ENCODE data around the gene KIAA1755.
A peak's percentile ranks its signal among the peaks of the same experiment; 100 is the strongest.

KIAA1755 gene, protein sequence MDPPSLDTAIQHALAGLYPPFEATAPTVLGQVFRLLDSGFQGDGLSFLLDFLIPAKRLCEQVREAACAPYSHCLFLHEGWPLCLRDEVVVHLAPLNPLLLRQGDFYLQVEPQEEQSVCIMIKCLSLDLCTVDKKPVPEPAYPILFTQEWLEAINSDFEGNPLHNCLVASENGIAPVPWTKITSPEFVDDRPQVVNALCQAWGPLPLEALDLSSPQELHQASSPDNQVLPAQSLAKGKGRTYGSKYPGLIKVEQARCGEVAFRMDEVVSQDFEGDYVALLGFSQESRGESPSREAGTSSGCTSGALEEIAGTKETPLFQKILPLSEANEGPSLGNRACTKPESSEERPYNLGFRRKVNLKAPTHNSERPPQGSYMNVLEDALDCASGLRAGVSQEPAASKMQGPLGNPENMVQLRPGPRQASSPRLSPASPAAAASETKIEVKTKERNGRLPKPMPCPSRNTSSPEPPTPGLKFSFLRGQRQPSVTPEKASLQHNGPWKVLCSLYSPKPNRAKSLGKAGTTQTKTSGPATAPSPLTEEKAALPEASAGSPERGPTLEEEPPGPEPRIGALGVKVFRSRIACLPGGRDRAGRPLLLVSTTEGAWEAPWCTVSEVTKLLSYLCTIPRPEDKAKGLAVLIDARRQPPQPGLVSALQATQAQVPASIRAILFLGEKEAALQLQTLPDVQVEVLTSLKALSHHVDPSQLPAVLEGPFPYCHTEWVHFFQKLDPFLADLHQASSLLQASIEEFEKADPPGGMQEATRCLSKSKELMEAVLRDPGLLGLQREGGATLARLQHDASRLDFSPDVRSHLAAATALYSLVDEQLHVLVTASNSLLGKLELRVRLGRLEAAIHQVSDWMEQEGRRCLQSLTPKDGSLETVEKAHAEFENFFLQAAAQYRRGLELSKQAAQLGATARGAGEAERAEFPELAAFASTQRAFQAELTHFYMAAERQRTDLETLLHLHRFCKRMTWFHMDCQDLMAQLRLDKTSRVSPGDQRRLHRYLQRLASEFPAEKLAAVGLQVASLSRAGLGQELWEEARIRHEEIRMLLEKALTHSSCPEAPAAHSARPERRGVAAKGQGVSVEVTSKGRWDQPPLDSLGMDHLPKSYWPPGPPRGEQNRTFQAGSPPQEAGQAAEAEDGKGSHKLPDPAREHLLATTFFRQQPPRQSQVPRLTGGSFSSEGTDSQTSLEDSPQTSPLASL

DNA sequence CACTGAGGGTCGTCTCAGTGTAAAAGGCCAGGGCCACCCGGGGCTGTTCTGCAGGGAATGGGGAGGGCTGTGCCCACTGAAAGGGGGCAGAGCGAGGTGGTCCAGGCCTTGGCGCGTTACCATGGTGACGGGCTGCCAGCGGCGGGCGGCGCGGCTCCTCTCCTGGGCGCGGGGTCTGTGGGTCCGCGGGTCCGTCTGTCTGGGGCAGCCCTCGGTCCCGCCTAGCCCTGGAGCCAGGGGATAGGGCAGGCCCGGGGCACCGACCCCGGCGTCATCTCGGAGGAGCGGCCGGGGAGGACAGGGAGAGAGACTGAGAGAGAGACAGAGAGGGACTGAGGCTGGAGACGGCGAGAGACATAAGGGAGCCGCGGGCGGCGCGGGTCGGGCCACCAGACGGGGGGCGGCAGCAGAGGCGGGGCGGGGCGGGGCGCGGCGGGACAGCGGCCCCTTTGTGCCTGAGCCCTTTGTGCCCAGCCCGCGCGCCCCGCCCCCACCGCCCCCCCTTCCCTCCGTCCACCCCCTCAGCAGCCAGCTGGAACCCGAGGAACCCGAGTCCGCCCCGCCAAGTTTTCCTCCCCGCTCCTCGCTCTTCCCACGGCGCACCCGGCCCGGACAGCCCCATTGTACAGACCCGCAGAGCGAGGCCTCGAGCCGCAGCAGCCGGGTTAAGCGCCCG lies at the start of gene KIAA1755:
TSS of gene KIAA1755 (minus strand) at position 358 of the 676 bp plus-strand sequence. CDS start at position 123, 235 bp downstream.
- no peak for DNase-seq (ENCODE audit: low read depth)

GRCh38 chr20:38308447-38308846 lies 47.9 kb upstream of the KIAA1755 start:
- no peak for DNase-seq (ENCODE audit: low read depth)

- DNase-seq (ENCODE audit: low read depth), result peak; percentile 35
Measured at GRCh38 chr20:38308047-38308438, 47.5 kb upstream of the KIAA1755 start.

- DNase-seq (ENCODE audit: low read depth), result peak; percentile 77
Measured at GRCh38 chr20:38307371-38308046, 47.0 kb upstream of the KIAA1755 start.

DNA sequence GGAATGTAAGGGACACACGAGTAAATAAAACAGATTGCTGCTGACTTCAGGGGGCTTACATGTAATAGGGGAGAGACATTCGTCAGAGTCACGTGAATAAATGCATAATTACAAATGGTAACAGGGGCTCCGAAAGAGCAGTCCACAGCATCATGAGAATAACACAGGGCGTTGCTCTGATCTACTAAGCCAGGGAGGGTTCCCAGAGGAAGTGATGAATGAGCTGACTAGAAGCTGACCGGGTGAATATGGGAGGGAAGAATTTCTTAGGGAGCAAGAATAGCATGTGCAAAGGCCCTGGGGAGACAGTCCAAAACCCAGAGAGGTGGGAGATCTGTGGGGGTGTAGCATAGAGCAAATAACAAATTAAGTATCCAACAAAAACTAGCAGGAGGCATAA lies 45.8 kb upstream of the KIAA1755 start:
- DNase-seq (ENCODE audit: low read depth), result no peak

- no peak for DNase-seq (ENCODE audit: low read depth)
Measured at GRCh38 chr20:38305541-38305940, 45.0 kb upstream of the KIAA1755 start.

DNA sequence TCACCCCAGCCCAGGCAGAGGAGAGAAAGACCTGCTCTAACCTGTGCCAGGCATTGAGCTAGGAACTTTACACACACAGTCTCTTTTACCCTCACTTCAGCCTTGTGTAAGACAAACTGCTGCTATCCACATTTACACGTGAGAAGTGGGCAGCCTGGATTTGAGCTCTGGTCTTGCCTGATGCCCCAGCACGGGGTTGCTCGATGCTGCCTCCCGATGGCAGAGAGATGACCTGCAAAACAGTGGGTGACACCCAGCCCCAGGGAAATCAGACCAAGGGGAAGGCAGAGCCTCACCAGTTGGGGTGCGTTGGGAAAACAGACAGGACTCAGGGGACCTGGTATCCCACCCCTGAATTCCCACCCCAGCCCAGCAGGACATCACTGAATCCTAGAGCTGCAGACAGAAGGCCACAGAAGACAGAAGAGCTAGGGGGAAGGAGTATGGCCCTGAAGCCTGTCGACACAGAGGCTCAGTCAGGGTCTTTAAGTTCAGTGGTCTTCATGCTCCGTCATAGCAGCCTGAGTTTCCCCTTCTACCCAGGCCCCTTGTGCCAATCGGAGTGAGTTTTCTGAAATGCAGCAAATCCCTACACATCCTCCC lies 44.4 kb upstream of the KIAA1755 start:
- DNase-seq (ENCODE audit: low read depth), result peak; percentile 40

DNA sequence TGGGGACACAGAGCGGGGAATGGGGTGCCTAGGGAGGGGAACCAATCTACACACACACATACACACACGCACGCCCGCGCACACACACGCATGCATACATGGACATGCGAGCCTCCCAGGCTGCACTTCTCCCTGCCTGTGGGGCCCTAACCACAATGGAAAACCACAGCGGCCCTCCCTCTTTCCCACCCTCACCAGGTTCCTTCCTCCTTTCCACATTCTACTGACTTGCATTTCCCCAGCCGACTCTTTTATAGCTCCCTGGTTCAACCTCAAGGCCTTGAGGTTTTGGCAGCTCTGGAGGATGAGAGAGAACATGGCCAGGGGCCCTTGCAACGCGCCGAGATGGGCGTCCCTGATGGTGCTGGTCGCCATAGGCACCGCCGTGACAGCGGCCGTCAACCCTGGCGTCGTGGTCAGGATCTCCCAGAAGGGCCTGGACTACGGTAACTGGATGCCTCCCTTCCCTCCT lies 43.4 kb upstream of the KIAA1755 start, which contains the start of gene BPI:
TSS of gene BPI (plus strand) at position 249 of the 472 bp plus-strand sequence. CDS start at position 317, 68 bp downstream.
- peak; percentile 67 for DNase-seq (ENCODE audit: low read depth)

GRCh38 chr20:38302786-38303185 lies 42.3 kb upstream of the KIAA1755 start:
- DNase-seq (ENCODE audit: low read depth), result no peak

GRCh38 chr20:38301309-38301708 lies 40.8 kb upstream of the KIAA1755 start:
- no peak for DNase-seq (ENCODE audit: low read depth)

GRCh38 chr20:38300438-38300837 lies 39.9 kb upstream of the KIAA1755 start:
- DNase-seq (ENCODE audit: low read depth), result no peak

DNA sequence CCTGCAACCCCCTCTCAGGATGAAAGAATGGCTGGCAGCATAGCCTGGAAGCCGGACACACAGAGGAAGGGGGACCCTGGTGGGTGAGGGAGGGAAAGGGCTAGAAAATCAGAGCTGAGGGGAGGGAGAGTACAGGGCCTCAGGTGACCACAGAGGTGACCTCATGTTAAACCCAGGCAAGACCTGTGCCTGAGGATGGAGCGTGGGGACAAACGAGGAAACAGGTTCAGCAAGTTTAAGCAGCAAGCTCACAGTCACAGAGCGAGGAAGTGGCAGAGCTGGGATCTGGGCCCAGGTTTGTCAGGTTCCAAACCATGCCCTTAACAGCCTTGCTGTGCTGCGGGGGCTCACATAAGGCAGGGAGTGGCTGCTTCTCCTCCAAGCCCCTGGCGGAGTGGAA lies 39.4 kb upstream of the KIAA1755 start:
- DNase-seq (ENCODE audit: low read depth), result no peak

DNA sequence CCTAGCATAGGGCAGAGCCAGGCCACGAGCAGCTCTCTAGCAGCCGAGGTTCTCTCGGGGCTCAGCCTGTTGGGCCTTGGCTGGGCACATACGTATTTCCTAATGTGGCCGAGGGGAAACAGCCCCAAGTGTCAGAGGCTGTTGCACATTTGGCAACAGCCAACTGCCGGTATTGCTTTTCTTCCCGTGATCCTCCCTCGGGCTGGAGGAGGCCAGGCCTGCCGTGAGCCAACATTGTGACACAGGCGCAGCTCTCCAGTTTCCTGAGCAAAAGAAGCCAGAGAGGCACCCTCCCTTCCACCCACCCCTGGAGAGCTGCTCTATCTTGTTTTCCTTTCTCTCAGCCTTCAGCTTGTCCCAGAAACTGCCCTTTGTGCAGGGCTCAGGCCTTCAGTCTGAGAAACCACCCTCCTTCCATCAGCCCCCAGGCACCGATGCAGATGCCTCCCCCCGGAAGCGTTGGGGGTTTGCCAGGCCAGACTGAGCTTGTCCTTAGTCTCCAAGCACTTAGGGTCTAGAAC lies 38.3 kb upstream of the KIAA1755 start:
- DNase-seq (ENCODE audit: low read depth), result peak; percentile 44

DNA sequence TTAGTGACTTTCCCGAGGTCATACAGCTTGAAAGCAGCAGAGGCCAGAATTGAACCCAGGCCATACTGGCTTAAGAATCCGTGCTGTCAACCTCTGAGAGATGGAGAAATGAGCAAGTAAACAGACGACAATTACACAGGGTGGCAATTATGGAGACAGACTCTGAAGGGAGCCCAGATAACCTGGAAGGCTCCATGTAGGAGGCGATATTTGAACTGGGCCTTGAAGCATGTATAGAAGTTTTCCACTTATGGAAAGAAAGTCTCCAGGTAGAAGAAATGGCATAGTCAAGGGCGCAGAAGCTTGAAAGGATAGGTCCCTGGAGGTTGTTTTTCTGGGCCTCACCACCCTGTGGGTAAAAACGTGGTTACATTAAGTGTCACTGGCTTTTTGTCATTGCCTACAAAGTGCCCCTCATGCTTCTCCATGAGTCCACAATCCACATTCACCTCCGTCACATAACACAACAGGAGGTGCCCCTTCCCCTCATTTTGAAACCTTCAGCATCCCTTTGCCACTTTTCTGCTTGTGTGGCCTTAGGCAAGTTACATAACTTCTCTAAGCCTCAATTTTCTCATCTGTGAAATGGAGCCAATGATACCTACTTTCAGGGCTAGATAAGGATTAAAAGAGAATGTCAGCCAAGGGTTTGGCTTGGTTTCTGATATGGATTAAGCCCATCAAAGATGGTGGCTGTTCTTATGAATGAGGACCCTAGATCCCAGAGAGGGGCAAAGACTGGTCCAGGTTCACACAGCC lies 37.6 kb upstream of the KIAA1755 start:
- DNase-seq (ENCODE audit: low read depth), result no peak

DNA sequence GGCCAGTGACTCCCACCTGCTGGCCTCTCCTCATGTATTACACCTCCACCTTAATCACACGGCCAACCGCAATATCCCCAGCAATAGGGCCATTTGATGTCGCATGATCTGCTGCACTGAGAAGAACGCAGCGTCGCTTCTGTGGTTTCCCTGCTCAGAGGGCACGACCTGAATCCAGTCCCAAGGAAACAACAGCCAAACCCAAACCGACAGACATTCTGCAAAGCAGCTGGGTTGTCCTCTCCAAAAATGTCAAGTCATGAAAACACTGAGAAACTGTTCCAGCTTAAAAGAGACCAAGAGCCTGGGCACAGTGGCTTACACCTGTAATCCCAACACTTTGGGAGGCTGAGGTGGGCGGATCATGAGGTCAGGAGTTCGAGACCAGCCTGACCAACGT lies 35.9 kb upstream of the KIAA1755 start:
- no peak for DNase-seq (ENCODE audit: low read depth)

DNA sequence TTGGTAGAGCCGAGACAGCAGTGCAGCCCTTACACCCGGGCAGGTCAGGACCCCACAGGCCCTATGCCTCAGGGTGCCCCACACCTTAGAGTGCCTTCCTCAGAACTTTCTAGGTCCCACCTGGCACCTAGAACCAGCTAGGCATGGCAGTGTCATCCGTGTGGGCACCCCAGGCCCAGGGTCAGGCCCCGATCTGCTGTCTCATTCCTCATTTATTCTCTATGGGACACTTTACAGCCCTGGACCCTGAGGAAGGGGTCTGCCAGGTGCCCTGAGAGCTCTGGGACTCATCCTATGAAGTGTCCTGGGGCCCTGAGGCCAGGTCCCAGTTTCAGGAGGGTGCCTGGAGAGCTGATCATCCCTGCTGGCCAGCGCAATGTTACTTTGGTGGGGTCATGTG lies 35.3 kb upstream of the KIAA1755 start:
- DNase-seq (ENCODE audit: low read depth), result no peak

DNA sequence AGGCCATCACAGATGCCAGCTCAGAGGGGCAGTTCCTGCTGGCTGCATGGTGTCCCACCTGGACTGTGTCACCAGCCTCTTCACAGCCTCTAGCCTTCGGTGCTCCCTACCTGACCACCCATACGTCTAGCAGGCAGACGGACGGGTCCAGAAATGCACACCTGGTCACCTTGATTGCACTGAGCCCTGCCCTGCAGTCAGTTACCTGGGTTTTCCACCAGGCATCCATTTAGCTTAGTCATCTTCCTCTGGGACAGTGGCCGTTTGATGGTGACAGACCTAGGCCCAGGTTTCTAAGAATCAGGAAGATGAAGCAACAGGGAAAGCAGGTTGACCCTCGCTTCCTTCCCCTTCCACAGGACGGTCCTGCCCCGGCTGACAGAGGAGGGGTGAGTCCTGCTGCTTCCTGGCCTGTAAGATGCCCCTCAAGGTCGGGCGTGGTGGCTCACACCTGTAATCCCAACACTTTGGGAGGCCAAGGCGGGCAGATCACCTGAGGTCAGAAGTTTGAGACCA lies 33.6 kb upstream of the KIAA1755 start:
- no peak for DNase-seq (ENCODE audit: low read depth)

DNA sequence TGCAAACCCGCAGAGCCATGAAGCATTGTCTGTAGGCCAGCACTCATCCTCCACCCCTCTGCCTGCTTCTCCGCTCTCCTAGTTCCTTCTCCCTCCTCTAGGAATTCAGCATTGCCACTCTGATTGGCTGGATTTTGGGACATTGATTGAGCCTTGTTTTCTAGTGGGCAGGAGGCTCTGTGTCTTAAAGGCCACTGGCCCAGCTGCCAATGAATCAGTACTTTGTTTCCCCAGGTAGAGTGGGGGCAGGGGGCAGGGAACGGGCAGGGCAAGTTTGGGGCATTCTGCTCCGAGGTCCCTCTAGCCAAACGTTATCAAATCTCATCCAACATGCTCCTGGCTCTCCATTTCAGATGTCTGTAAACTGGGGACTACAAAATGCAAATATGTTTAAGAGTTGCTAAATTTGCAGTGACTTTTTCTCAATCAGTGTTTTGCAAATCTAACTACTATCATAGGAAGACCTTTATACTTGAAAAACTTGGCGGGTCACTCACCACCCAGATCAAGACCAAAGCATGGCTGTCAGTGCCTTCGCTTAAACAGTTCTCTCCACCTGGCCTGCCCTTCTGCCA lies 33.0 kb upstream of the KIAA1755 start:
- DNase-seq (ENCODE audit: low read depth), result no peak

GRCh38 chr20:38291966-38292365 lies 31.4 kb upstream of the KIAA1755 start:
- DNase-seq (ENCODE audit: low read depth), result no peak

Data from amniotic epithelial cell (primary cell).